ENCODE measurements around the gene DCAF12L2.

DNA sequence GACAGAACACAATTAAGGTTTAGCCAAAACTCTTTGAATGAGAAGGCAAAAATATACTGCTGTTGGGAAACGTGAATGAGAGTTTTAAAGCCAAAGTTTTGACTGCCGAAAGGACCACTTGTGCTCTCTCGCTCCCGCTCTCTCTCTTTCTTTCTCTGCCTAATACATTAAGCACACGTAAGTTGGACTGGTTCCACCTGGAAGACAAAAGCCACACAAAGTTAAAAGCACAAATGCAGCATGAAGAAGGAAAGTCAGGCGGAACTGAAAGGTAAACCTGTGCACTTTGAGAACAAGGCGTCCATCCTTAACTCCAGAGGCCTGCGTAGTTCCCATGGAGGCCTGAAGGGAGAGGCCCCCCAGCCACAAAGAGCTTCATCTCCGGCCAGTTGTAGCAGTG, 1.9 kb downstream of the DCAF12L2 start:
- TF ChIP-seq, protein P1, sequence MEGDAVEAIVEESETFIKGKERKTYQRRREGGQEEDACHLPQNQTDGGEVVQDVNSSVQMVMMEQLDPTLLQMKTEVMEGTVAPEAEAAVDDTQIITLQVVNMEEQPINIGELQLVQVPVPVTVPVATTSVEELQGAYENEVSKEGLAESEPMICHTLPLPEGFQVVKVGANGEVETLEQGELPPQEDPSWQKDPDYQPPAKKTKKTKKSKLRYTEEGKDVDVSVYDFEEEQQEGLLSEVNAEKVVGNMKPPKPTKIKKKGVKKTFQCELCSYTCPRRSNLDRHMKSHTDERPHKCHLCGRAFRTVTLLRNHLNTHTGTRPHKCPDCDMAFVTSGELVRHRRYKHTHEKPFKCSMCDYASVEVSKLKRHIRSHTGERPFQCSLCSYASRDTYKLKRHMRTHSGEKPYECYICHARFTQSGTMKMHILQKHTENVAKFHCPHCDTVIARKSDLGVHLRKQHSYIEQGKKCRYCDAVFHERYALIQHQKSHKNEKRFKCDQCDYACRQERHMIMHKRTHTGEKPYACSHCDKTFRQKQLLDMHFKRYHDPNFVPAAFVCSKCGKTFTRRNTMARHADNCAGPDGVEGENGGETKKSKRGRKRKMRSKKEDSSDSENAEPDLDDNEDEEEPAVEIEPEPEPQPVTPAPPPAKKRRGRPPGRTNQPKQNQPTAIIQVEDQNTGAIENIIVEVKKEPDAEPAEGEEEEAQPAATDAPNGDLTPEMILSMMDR (IDR thresholded peaks at IDR 0.05): no peak
- no peak for TF ChIP-seq POLR2A (IDR thresholded peaks at IDR 0.05)

All from breast epithelium (tissue), 3 donors.